IMR-90 (cell line): Measurements from ENCODE around the gene STX2. TPM values are rescaled to one million over a fixed set of nuclear protein-coding genes. Genes with fewer than 3 reads are reported as not detected.

Source experiments
- ATAC-seq: fragments of 200-7000 bp; cut with Tn5 transposase; 2 replicates; pipeline ENCODE4 v1.9.1; 2020; ENCODE audit warnings: low read depth, mild to moderate bottlenecking, moderate library complexity
- BruUV-seq: library from RNA; stranded (reverse); fragments of 400-500 nt; replicated peaks from 2 replicates; lab custom pipeline; 2021; lab: Mats Ljungman, UMichigan
- CTCF ChIA-PET: fragments of 300-600 bp; formaldehyde crosslinking; extraction: SDS; loops from one replicate; lab custom pipeline; 2021; ENCODE audit warnings: antibody characterized with exemption; lab: Yijun Ruan, JAX
- POLR2A ChIA-PET: fragments of 300-600 bp; sonication (Branson Sonifier 250); formaldehyde crosslinking; loops from one replicate; lab custom pipeline; 2022; ENCODE audit warnings: antibody characterized with exemption; ENCODE audit not compliant: unreplicated experiment; lab: Charles Lee
- DNase-seq: peaks from one replicate; pipeline ENCODE4 v3.0.0; 2013
- H2AFZ ChIP-seq: replicated peaks from 2 replicates; pipeline ENCODE3; 2013; ENCODE audit warnings: low read length, mild to moderate bottlenecking; ENCODE audit not compliant: poor library complexity
- H2AK5ac ChIP-seq: 2 replicates; pipeline ENCODE4 v1.6.1; 2013; ENCODE audit warnings: low read depth, low read length, inconsistent platforms
- H2AK9ac ChIP-seq: replicated peaks from 2 replicates; pipeline ENCODE3; 2013; ENCODE audit warnings: mild to moderate bottlenecking, low read depth, low read length, moderate library complexity; ENCODE audit not compliant: poor library complexity
- H2BK120ac ChIP-seq: 2 replicates; pipeline ENCODE4 v1.6.1; 2013; ENCODE audit warnings: low read depth, low read length, inconsistent platforms
- H2BK15ac ChIP-seq: 3 replicates; pipeline ENCODE4 v1.6.1; 2013; ENCODE audit warnings: low read depth, low read length, inconsistent platforms
- H2BK20ac ChIP-seq: 2 replicates; pipeline ENCODE4 v1.6.1; 2013; ENCODE audit warnings: low read depth, mild to moderate bottlenecking, inconsistent platforms, low read length, moderate library complexity
- H2BK5ac ChIP-seq: 2 replicates; pipeline ENCODE4 v1.6.1; 2013; ENCODE audit warnings: mild to moderate bottlenecking, low read depth, low read length, inconsistent platforms; ENCODE audit not compliant: poor library complexity, severe bottlenecking
- H3K14ac ChIP-seq: replicated peaks from 2 replicates; pipeline ENCODE4 v1.6.1; 2013; ENCODE audit warnings: low read depth, low read length, inconsistent platforms
- H3K18ac ChIP-seq: 2 replicates; pipeline ENCODE4 v1.6.1; 2013; ENCODE audit warnings: low read depth, low read length, control low read depth
- H3K23ac ChIP-seq: 2 replicates; pipeline ENCODE4 v1.6.1; 2013; ENCODE audit warnings: low read depth, low read length, inconsistent platforms
- H3K27ac ChIP-seq: 2 replicates; pipeline ENCODE4 v1.5.1; 2013; ENCODE audit warnings: mild to moderate bottlenecking, control low read depth, low read length; ENCODE audit not compliant: insufficient read depth
- H3K27me3 ChIP-seq: 2 replicates; pipeline ENCODE4 v1.6.1; 2013; ENCODE audit warnings: low read length; ENCODE audit not compliant: control insufficient read depth, insufficient read depth
- H3K36me3 ChIP-seq: 2 replicates; pipeline ENCODE4 v1.6.1; 2013; ENCODE audit warnings: low read length, mixed read lengths; ENCODE audit not compliant: control insufficient read depth, insufficient read depth
- H3K4ac ChIP-seq: 2 replicates; pipeline ENCODE4 v1.6.1; 2013; ENCODE audit warnings: low read depth, low read length, inconsistent platforms
- H3K4me1 ChIP-seq: 2 replicates; pipeline ENCODE4 v1.6.1; 2013; ENCODE audit warnings: low read length, mixed read lengths; ENCODE audit not compliant: control insufficient read depth, insufficient read depth
- H3K4me2 ChIP-seq: 2 replicates; pipeline ENCODE4 v1.6.1; 2013; ENCODE audit warnings: low read depth, mild to moderate bottlenecking, control low read depth, low read length, moderate library complexity
- H3K4me3 ChIP-seq: 2 replicates; pipeline ENCODE4 v1.5.1; 2013; ENCODE audit warnings: low read depth, mild to moderate bottlenecking, control low read depth, low read length, moderate library complexity; ENCODE audit not compliant: insufficient read depth
- H3K56ac ChIP-seq: 2 replicates; pipeline ENCODE4 v1.6.1; 2013; ENCODE audit warnings: low read length, inconsistent platforms; ENCODE audit not compliant: insufficient read depth; ENCODE audit errors: extremely low read depth
- H3K79me1 ChIP-seq, 2 experiments: 2 replicates each; pipeline ENCODE4 v1.6.1; 2013; ENCODE audit warnings: low read length in 2 of 2, inconsistent platforms in 1 of 2, low read depth in 1 of 2
- H3K9ac ChIP-seq: 2 replicates; pipeline ENCODE4 v1.6.1; 2013; ENCODE audit warnings: low read depth, low read length, control low read depth
- H3K9me1 ChIP-seq: 2 replicates; pipeline ENCODE4 v1.6.1; 2013; ENCODE audit warnings: low read length, inconsistent platforms; ENCODE audit not compliant: insufficient read depth
- H3K9me3 ChIP-seq: 2 replicates; pipeline ENCODE4 v1.6.1; 2013; ENCODE audit warnings: low read length; ENCODE audit not compliant: control insufficient read depth, insufficient read depth
- H4K20me1 ChIP-seq: 2 replicates; pipeline ENCODE4 v1.6.1; 2013; ENCODE audit warnings: low read length, inconsistent platforms; ENCODE audit not compliant: insufficient read depth
- H4K5ac ChIP-seq: 2 replicates; pipeline ENCODE4 v1.6.1; 2013; ENCODE audit warnings: mild to moderate bottlenecking, low read depth, low read length, control low read depth
- H4K8ac ChIP-seq, 2 experiments: 2 replicates each; pipeline ENCODE4 v1.6.1; 2013; ENCODE audit warnings: low read depth in 2 of 2, low read length in 2 of 2, control low read depth in 1 of 2, inconsistent platforms in 1 of 2
- H4K91ac ChIP-seq: 2 replicates; pipeline ENCODE4 v1.6.1; 2013; ENCODE audit warnings: low read depth, low read length, inconsistent platforms; ENCODE audit not compliant: insufficient read depth
- FOS ChIP-seq: fragments of 150-350 bp; IDR thresholded peaks from 2 replicates; pipeline ENCODE4 v1.6.1; 2016; ENCODE audit warnings: low read depth, low read length
- MAFK ChIP-seq: IDR thresholded peaks from 2 replicates; pipeline ENCODE4 v1.6.1; 2012; ENCODE audit warnings: low read depth, low read length, improper control_type of control experiment
- POLR2A ChIP-seq: IDR thresholded peaks from 2 replicates; pipeline ENCODE4 v1.6.1; 2012; ENCODE audit warnings: mild to moderate bottlenecking, low read depth, low read length
- RAD21 ChIP-seq: IDR thresholded peaks from 2 replicates; pipeline ENCODE4 v1.6.1; 2012; ENCODE audit warnings: low read length, improper control_type of control experiment
- RCOR1 ChIP-seq: IDR thresholded peaks from 2 replicates; pipeline ENCODE4 v1.6.1; 2012; ENCODE audit warnings: mild to moderate bottlenecking, low read length, improper control_type of control experiment; ENCODE audit not compliant: insufficient replicate concordance
- RFX5 ChIP-seq: IDR thresholded peaks from 2 replicates; pipeline ENCODE4 v1.8.0; 2012; ENCODE audit warnings: low read depth, mild to moderate bottlenecking, low read length, moderate library complexity
- SMC3 ChIP-seq: fragments of 150-350 bp; IDR thresholded peaks from 2 replicates; pipeline ENCODE4 v1.6.1; 2016; ENCODE audit warnings: low read depth, mild to moderate bottlenecking, antibody characterized with exemption, low read length, moderate library complexity
- WGBS, 2 experiments: methylation state at CpG; one replicate each; pipeline versions ENCODE4 v1.1.5 to v1.1.7; 2013; ENCODE audit warnings: missing lambda C conversion rate in 2 of 2; ENCODE audit not compliant: insufficient read length in 1 of 2; ENCODE audit errors: extremely low coverage in 2 of 2; 5-methylcytosine and 5-hydroxymethylcytosine counted together
- dilution Hi-C: fragments of 300-500 bp; cut with HindIII; formaldehyde crosslinking; loops from one replicate; pipeline ENCODE4 v1.14.3; 2018; ENCODE audit warnings: low sequenced_read_pairs; ENCODE audit not compliant: unreplicated experiment
- in situ Hi-C: fragments of 300-500 bp; cut with MboI; formaldehyde crosslinking; loops from 3 replicates; pipeline ENCODE4 v1.14.3; 2019; ENCODE audit warnings: low sequenced_read_pairs, inconsistent platforms, mixed read lengths
- intact Hi-C: fragments of 100-400 bp; cut with micrococcal nuclease; formaldehyde crosslinking; loops from 2 replicates; pipeline ENCODE4 v1.10.0; 2022
- polyA plus RNA-seq, 3 experiments: library from polyadenylated mRNA; depleted of rRNA; stranded (reverse); fragments of >200 nt; gene quantifications; 2 replicates each; pipeline ENCODE4 v1.2.3, GENCODE V29; 2012; ENCODE audit warnings: low replicate concordance in 1 of 3
- total RNA-seq: library from RNA; depleted of rRNA; stranded (reverse); fragments of >200 nt; gene quantifications from 2 replicates; pipeline ENCODE4 v1.2.3, GENCODE V29; 2012
- TF ChIP-seq, protein P1 (sequence below): fragments of 150-350 bp; IDR thresholded peaks from 2 replicates; pipeline ENCODE4 v1.6.1; 2016; ENCODE audit warnings: low read depth, mild to moderate bottlenecking, low read length, moderate library complexity, borderline replicate concordance
- TF ChIP-seq, protein P2 (sequence below): fragments of 150-350 bp; IDR thresholded peaks from 2 replicates; pipeline ENCODE4 v1.6.1; 2017; ENCODE audit warnings: mild to moderate bottlenecking, antibody characterized with exemption, low read length, low read depth
- TF ChIP-seq, protein P3 (sequence below): conservative IDR thresholded peaks from 2 replicates; pipeline ENCODE4 v1.5.1; 2012; ENCODE audit warnings: mild to moderate bottlenecking, low read depth, low read length, improper control_type of control experiment

The STX2 gene
- total and polyA plus RNA-seq, 2 of the 4 experiments (the other 2 are of a cell fraction) = 26.9 to 32.5 TPM

DNA sequence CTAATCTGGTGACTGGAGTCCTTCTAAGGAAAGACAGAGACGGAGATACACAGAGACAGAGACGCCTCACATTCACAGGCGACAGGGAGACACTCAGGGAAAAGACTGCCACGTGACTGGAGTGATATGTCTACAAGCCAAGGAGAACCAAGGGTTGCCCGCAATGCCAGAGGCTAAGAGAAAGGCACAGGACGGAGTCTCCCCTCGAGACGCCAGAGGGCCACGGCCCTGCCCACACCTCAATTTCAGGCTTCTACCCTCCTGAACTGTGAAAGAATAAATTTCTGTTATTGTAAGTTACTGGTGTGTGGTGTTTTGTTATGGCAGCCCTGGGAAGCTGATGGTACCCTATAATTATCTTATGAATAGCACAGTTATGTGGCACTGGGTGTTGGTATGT, 21.3 kb upstream of the STX2 start:
- intact Hi-C loops = no loop called here
- Histone ChIP-seq H3K27me3 (no peaks in the 10 kb centered on the region; the same call in 1 of the 2 replicates), H3K9ac (no peak overlapping the region), H3K18ac (no peak overlapping the region), H2BK120ac (no peak overlapping the region), H3K4me2 (no peak overlapping the region), H3K36me3 (no peaks in the 10 kb centered on the region), H4K8ac (no peak overlapping the region), H3K23ac (no peak overlapping the region), H3K4me1 (no peaks in the 10 kb centered on the region), H2BK15ac (no peak overlapping the region), H2AK9ac (no peak overlapping the region), H3K79me1 (no peaks in the 10 kb centered on the region), H3K56ac (no peak overlapping the region), H3K4ac (no peak overlapping the region), H3K27ac (no peak overlapping the region), H4K20me1 (no peaks in the 10 kb centered on the region), H4K5ac (no peak overlapping the region), H4K91ac (no peak overlapping the region), H2AFZ (no peak overlapping the region), H3K9me1 (no peaks in the 10 kb centered on the region), H2BK20ac (no peak overlapping the region), H3K4me3 (no peak overlapping the region), H2AK5ac (no peak overlapping the region), H3K14ac (no peak overlapping the region), H2BK5ac (no peak overlapping the region), H3K9me3 (peaks cover 6% of the 10 kb centered on the region)
- ATAC-seq (no peak), DNase-seq (no peak)
- no TSS peak for BruUV-seq
- dilution Hi-C loops = no loop called here
- in situ Hi-C loops = no loop called here
- ChIA-PET POLR2A (no interaction called here), CTCF (no interaction called here)
- TF ChIP-seq, protein P1, sequence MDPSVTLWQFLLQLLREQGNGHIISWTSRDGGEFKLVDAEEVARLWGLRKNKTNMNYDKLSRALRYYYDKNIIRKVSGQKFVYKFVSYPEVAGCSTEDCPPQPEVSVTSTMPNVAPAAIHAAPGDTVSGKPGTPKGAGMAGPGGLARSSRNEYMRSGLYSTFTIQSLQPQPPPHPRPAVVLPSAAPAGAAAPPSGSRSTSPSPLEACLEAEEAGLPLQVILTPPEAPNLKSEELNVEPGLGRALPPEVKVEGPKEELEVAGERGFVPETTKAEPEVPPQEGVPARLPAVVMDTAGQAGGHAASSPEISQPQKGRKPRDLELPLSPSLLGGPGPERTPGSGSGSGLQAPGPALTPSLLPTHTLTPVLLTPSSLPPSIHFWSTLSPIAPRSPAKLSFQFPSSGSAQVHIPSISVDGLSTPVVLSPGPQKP = no peak
- TF ChIP-seq FOS (no peak), SMC3 (no peak), RCOR1 (no peak), RFX5 (no peak), MAFK (no peak), RAD21 (no peak), POLR2A (no peak)
- TF ChIP-seq, protein P2, sequence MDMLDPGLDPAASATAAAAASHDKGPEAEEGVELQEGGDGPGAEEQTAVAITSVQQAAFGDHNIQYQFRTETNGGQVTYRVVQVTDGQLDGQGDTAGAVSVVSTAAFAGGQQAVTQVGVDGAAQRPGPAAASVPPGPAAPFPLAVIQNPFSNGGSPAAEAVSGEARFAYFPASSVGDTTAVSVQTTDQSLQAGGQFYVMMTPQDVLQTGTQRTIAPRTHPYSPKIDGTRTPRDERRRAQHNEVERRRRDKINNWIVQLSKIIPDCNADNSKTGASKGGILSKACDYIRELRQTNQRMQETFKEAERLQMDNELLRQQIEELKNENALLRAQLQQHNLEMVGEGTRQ = no peak
- TF ChIP-seq, protein P3, sequence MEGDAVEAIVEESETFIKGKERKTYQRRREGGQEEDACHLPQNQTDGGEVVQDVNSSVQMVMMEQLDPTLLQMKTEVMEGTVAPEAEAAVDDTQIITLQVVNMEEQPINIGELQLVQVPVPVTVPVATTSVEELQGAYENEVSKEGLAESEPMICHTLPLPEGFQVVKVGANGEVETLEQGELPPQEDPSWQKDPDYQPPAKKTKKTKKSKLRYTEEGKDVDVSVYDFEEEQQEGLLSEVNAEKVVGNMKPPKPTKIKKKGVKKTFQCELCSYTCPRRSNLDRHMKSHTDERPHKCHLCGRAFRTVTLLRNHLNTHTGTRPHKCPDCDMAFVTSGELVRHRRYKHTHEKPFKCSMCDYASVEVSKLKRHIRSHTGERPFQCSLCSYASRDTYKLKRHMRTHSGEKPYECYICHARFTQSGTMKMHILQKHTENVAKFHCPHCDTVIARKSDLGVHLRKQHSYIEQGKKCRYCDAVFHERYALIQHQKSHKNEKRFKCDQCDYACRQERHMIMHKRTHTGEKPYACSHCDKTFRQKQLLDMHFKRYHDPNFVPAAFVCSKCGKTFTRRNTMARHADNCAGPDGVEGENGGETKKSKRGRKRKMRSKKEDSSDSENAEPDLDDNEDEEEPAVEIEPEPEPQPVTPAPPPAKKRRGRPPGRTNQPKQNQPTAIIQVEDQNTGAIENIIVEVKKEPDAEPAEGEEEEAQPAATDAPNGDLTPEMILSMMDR = no peak
- 65% methylated on average over 4 of the region's 9 CpGs; no CpG with 5 or more reads in 1 of the 2 experiments for WGBS, 2 experiments
